Osteoblast (primary cell): Measurements from ENCODE around the gene TPCN2. TPM values are rescaled to one million over a fixed set of nuclear protein-coding genes. Genes with fewer than 3 reads are reported as not detected.

Source experiments
- DNase-seq: peaks from one replicate; pipeline ENCODE4 v3.0.0; 2011; ENCODE audit warnings: low spot score, mixed read lengths; ENCODE audit not compliant: insufficient read length; ENCODE audit errors: missing footprints
- H2AFZ ChIP-seq: 2 replicates; pipeline ENCODE4 v1.6.0; 2011; ENCODE audit warnings: mild to moderate bottlenecking, low read length
- H3K27ac ChIP-seq: 2 replicates; pipeline ENCODE4 v1.5.1; 2011; ENCODE audit warnings: mild to moderate bottlenecking, low read depth, low read length, moderate library complexity
- H3K27me3 ChIP-seq: 2 replicates; pipeline ENCODE4 v1.6.0; 2012; ENCODE audit warnings: mild to moderate bottlenecking, control low read depth, inconsistent platforms, low read length, moderate library complexity; ENCODE audit not compliant: insufficient read depth
- H3K36me3 ChIP-seq: 2 replicates; pipeline ENCODE4 v1.5.1; 2011; ENCODE audit warnings: mild to moderate bottlenecking, low read length, control low read depth, moderate library complexity; ENCODE audit not compliant: insufficient read depth
- H3K4me1 ChIP-seq: 2 replicates; pipeline ENCODE4 v1.5.1; 2011; ENCODE audit warnings: mild to moderate bottlenecking, low read length, control low read depth, moderate library complexity; ENCODE audit not compliant: insufficient read depth
- H3K4me2 ChIP-seq: 2 replicates; pipeline ENCODE4 v1.6.0; 2011; ENCODE audit warnings: mild to moderate bottlenecking, low read length; ENCODE audit not compliant: insufficient read depth
- H3K4me3 ChIP-seq: fragments of 200-600 bp; sonication (generic); 3 replicates; pipeline ENCODE4 v1.5.1; 2012; ENCODE audit warnings: mild to moderate bottlenecking, low read length, inconsistent platforms; ENCODE audit not compliant: insufficient read depth
- H3K79me2 ChIP-seq: 2 replicates; pipeline ENCODE4 v1.6.0; 2012; ENCODE audit warnings: mild to moderate bottlenecking, low read length, control low read depth, inconsistent platforms; ENCODE audit not compliant: insufficient read depth
- H3K9me3 ChIP-seq: 2 replicates; pipeline ENCODE4 v1.5.1; 2011; ENCODE audit warnings: low read depth, low read length, control low read depth
- H4K20me1 ChIP-seq: 2 replicates; pipeline ENCODE4 v1.6.0; 2012; ENCODE audit warnings: mild to moderate bottlenecking, low read length, control low read depth; ENCODE audit not compliant: insufficient read depth
- total RNA-seq: library from RNA; depleted of rRNA; stranded (reverse); fragments of >200 nt; gene quantifications from 2 replicates; pipeline ENCODE4 v1.2.3, GENCODE V29; 2012
- TF ChIP-seq, protein P1 (sequence below): IDR thresholded peaks from 2 replicates; pipeline ENCODE4 v1.5.1; 2011; ENCODE audit warnings: mild to moderate bottlenecking, low read depth, low read length, moderate library complexity; ENCODE audit errors: extremely low read depth

Gene TPCN2
- total RNA-seq, 1 donor = 14.1 TPM

DNA sequence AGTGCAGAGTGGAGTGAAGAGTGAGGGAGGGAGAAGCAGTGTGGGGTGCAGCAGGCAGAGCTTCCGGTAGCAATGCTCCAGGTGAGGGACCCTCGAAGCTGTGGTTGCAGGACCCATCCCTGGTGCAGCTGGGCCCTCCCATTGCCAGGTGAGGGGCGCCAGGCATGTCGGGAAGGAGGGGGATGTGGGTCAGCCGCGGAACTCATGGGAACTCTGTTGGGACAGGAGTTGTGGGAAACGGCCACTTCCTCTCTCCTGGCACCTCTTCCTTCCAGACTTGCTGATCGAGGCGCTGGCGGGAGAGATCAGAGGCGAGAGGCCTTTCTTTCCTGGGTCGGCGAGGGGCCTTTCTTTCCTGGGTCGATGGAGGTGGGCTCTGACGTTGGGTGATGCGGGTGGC lies 48.5 kb downstream of the TPCN2 start:
- Histone ChIP-seq H3K4me1 (no peaks in the 10 kb centered on the region), H3K4me3 (no peak overlapping the region), H3K27me3 (peaks cover 19% of the 10 kb centered on the region), H3K9me3 (no peaks in the 10 kb centered on the region), H2AFZ (no peak overlapping the region), H3K36me3 (no peaks in the 10 kb centered on the region), H4K20me1 (peaks cover 8% of the 10 kb centered on the region), H3K4me2 (no peak overlapping the region), H3K27ac (no peak overlapping the region), H3K79me2 (no peaks in the 10 kb centered on the region)
- TF ChIP-seq, protein P1, sequence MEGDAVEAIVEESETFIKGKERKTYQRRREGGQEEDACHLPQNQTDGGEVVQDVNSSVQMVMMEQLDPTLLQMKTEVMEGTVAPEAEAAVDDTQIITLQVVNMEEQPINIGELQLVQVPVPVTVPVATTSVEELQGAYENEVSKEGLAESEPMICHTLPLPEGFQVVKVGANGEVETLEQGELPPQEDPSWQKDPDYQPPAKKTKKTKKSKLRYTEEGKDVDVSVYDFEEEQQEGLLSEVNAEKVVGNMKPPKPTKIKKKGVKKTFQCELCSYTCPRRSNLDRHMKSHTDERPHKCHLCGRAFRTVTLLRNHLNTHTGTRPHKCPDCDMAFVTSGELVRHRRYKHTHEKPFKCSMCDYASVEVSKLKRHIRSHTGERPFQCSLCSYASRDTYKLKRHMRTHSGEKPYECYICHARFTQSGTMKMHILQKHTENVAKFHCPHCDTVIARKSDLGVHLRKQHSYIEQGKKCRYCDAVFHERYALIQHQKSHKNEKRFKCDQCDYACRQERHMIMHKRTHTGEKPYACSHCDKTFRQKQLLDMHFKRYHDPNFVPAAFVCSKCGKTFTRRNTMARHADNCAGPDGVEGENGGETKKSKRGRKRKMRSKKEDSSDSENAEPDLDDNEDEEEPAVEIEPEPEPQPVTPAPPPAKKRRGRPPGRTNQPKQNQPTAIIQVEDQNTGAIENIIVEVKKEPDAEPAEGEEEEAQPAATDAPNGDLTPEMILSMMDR = no peak
- DNase-seq = no peak

DNA sequence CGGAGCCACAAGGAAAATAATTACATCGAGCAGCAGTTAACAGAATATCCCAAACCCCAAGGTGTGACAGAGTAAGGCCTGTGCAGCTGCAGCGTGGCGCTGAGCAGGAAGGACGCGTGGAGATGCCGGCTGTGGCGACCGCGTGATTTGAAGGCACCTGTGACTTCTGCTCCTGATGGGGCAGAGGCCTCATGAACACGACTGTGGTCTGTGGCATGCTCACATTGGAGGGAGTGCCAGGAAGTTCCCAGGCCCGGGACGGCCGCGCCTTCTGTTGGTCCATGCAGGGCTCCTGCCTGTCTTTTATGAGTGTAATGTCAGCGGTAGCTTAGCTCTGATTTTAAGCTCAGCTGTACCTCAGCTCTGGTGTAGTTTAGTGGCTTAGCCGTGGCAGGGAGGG lies 50.4 kb downstream of the TPCN2 start:
- TF ChIP-seq, protein P1 = no peak
- H3K27ac ChIP-seq = no peak overlapping the region
- H3K36me3 ChIP-seq = no peaks in the 10 kb centered on the region
- H4K20me1 ChIP-seq = peaks cover 8% of the 10 kb centered on the region
- peaks cover 27% of the 10 kb centered on the region for H3K27me3 ChIP-seq
- H3K79me2 ChIP-seq = no peaks in the 10 kb centered on the region
- H2AFZ ChIP-seq = no peak overlapping the region
- H3K4me2 ChIP-seq = no peak overlapping the region
- no peaks in the 10 kb centered on the region for H3K9me3 ChIP-seq
- no peak overlapping the region for H3K4me3 ChIP-seq
- H3K4me1 ChIP-seq = no peaks in the 10 kb centered on the region
- DNase-seq = no peak

DNA sequence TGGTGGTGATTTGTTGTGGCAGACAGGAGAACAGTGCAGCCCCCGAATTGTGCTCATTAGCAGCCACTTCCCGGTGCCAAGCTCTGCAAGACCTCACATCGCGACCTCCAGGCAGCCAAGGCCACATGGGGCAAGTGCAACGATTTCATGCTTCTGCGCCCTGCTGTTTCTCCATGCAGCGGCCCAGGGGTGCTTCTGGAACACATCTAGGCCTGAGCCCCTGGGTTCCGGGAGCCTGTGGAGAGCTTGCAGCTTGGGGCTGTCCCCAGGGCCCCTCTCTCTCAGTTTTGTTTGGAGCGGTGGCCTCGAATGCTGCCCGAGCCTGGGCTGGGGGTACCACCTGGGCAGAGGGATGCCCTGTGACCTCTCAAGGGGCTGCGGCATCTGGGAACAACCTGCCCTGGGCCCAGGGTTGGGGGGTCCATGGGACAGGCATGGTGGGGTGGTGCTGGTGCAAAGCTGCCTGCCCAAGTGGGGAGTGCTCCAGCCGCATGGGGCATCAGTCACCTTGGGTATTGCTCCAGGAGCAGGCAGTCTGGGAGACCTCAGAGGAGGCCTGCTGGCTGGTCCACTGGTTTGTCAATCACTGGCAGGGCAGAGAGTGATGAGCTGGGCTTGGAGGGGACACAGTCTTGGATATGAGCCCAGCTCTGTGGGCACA lies 51.9 kb downstream of the TPCN2 start:
- Histone ChIP-seq H2AFZ (no peak overlapping the region), H3K36me3 (no peaks in the 10 kb centered on the region), H3K79me2 (no peaks in the 10 kb centered on the region), H3K27ac (no peak overlapping the region), H3K9me3 (no peaks in the 10 kb centered on the region), H3K4me2 (no peak overlapping the region), H3K4me3 (no peak overlapping the region), H3K27me3 (peaks cover 25% of the 10 kb centered on the region), H3K4me1 (no peaks in the 10 kb centered on the region), H4K20me1 (peaks cover 3% of the 10 kb centered on the region)
- no peak for DNase-seq
- TF ChIP-seq, protein P1 = no peak

DNA sequence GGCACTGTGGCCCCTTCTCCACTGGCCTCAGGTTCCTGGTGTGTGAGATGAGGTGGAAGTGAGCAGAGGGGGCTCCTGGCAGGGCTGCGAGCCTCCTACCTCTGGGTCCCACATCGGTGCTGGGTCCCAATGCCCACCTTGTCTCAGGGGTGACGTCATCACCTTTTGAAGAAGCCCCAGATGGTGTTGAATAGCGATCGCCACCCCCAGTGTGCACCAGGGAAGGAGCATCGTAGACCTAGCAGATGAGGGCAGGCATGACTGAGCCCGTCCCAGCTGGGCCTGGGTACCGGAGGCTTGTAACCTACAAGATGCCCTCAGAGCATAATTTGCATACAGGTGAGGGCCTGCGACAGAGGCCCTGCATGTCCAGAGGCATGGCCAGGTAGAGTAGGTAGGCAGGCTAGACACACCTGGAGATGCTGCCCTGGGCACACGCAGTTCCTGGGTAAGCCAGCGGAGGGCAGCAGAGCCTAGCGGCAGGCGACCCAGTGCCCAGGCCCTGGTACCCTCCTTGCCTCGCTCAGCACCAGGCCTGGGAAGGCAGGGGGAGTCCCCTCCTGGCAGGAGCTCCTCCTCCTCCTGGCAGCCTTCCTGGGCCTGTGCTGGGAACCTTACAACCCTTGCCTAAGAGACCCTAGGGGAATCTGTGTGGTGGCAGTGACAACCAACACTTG lies 52.5 kb downstream of the TPCN2 start:
- H3K79me2 ChIP-seq = no peaks in the 10 kb centered on the region
- no peak overlapping the region for H3K27ac ChIP-seq
- no peaks in the 10 kb centered on the region for H3K9me3 ChIP-seq
- H3K4me3 ChIP-seq = no peak overlapping the region
- TF ChIP-seq, protein P1 = peak; percentile 96
- DNase-seq = peak; percentile 99
- no peak overlapping the region for H3K4me2 ChIP-seq
- no peak overlapping the region for H2AFZ ChIP-seq
- H3K27me3 ChIP-seq = peaks cover 25% of the 10 kb centered on the region
- peaks cover 3% of the 10 kb centered on the region for H4K20me1 ChIP-seq
- H3K36me3 ChIP-seq = no peaks in the 10 kb centered on the region
- no peaks in the 10 kb centered on the region for H3K4me1 ChIP-seq
